Parathyroid adenoma (tissue), 2 donors: ENCODE results near the gene SLC15A3.

ENCODE experiments used
- H2AFZ ChIP-seq: fragments of 300-600 bp; sonication (generic); one replicate; pipeline ENCODE4 v1.7.0; 2017; ENCODE audit warnings: antibody characterized with exemption, mild to moderate bottlenecking
- H3K27ac ChIP-seq: fragments of 300-600 bp; sonication (generic); one replicate; pipeline ENCODE4 v1.7.0; 2017
- H3K27me3 ChIP-seq: fragments of 300-600 bp; sonication (generic); one replicate; pipeline ENCODE4 v1.7.0; 2017; ENCODE audit warnings: low read length; ENCODE audit not compliant: control insufficient read depth, insufficient read depth
- H3K36me3 ChIP-seq: fragments of 300-600 bp; sonication (generic); one replicate; pipeline ENCODE4 v1.7.0; 2017; ENCODE audit warnings: low read length; ENCODE audit not compliant: control insufficient read depth, insufficient read depth
- H3K4me1 ChIP-seq: fragments of 300-600 bp; sonication (generic); one replicate; pipeline ENCODE4 v1.7.0; 2017; ENCODE audit warnings: control low read depth
- H3K4me2 ChIP-seq: fragments of 300-600 bp; sonication (generic); one replicate; pipeline ENCODE4 v1.7.0; 2017; ENCODE audit warnings: low read length
- H3K4me3 ChIP-seq: fragments of 300-600 bp; sonication (generic); one replicate; pipeline ENCODE4 v1.7.0; 2017; ENCODE audit warnings: low read depth, low read length
- H3K79me2 ChIP-seq: fragments of 300-600 bp; sonication (generic); one replicate; pipeline ENCODE4 v1.7.0; 2017; ENCODE audit warnings: control low read depth
- H3K9ac ChIP-seq: fragments of 300-600 bp; sonication (generic); one replicate; pipeline ENCODE4 v1.7.0; 2017; ENCODE audit warnings: mild to moderate bottlenecking
- H3K9me3 ChIP-seq: fragments of 300-600 bp; sonication (generic); one replicate; pipeline ENCODE4 v1.7.0; 2017; ENCODE audit warnings: low read length; ENCODE audit not compliant: control insufficient read depth
- CTCF ChIP-seq: fragments of 300-600 bp; sonication (generic); IDR thresholded peaks from one replicate; pipeline ENCODE4 v1.7.0; 2017; ENCODE audit warnings: antibody characterized with exemption, mild to moderate bottlenecking
- donor health status: primary hyperparathyroidism.

The SLC15A3 gene

GRCh38 chr11:60957188-60957587 is 5.2 kb upstream of the SLC15A3 start:
- H3K9ac ChIP-seq = no peak overlapping the region
- no peak for TF ChIP-seq CTCF
- H3K4me3 ChIP-seq = no peak overlapping the region
- no peaks in the 10 kb centered on the region for H3K27me3 ChIP-seq
- H3K27ac ChIP-seq = no peak overlapping the region
- no peaks in the 10 kb centered on the region for H3K9me3 ChIP-seq
- H2AFZ ChIP-seq = no peak overlapping the region
- no peaks in the 10 kb centered on the region for H3K79me2 ChIP-seq
- H3K4me1 ChIP-seq = no peaks in the 10 kb centered on the region
- H3K36me3 ChIP-seq = no peaks in the 10 kb centered on the region
- H3K4me2 ChIP-seq = no peak overlapping the region

GRCh38 chr11:60955571-60955970 is 3.6 kb upstream of the SLC15A3 start:
- TF ChIP-seq CTCF = no peak
- Histone ChIP-seq H3K79me2 (no peaks in the 10 kb centered on the region), H3K4me3 (no peak overlapping the region), H3K27ac (no peak overlapping the region), H3K9me3 (no peaks in the 10 kb centered on the region), H3K36me3 (no peaks in the 10 kb centered on the region), H3K9ac (no peak overlapping the region), H2AFZ (no peak overlapping the region), H3K27me3 (no peaks in the 10 kb centered on the region), H3K4me2 (no peak overlapping the region), H3K4me1 (no peaks in the 10 kb centered on the region)

- Histone ChIP-seq H3K4me1 (no peaks in the 10 kb centered on the region), H3K9ac (no peak overlapping the region), H3K79me2 (no peaks in the 10 kb centered on the region), H3K4me3 (no peak overlapping the region), H2AFZ (no peak overlapping the region), H3K27ac (no peak overlapping the region), H3K27me3 (no peaks in the 10 kb centered on the region), H3K36me3 (no peaks in the 10 kb centered on the region), H3K4me2 (no peak overlapping the region), H3K9me3 (no peaks in the 10 kb centered on the region)
- no peak for TF ChIP-seq CTCF
Measured at GRCh38 chr11:60954421-60954820, 2.4 kb upstream of the SLC15A3 start.

- Histone ChIP-seq H3K4me3 (no peak overlapping the region), H3K4me1 (no peaks in the 10 kb centered on the region), H3K4me2 (no peak overlapping the region), H3K79me2 (no peaks in the 10 kb centered on the region), H2AFZ (no peak overlapping the region), H3K27me3 (no peaks in the 10 kb centered on the region), H3K9ac (no peak overlapping the region), H3K9me3 (no peaks in the 10 kb centered on the region), H3K36me3 (no peaks in the 10 kb centered on the region), H3K27ac (no peak overlapping the region)
- TF ChIP-seq CTCF = no peak
Measured at GRCh38 chr11:60953781-60954180, 1.8 kb upstream of the SLC15A3 start.

- H2AFZ ChIP-seq = no peak overlapping the region
- TF ChIP-seq CTCF = no peak
- no peak overlapping the region for H3K4me3 ChIP-seq
- no peaks in the 10 kb centered on the region for H3K9me3 ChIP-seq
- no peaks in the 10 kb centered on the region for H3K4me1 ChIP-seq
- no peaks in the 10 kb centered on the region for H3K27me3 ChIP-seq
- no peaks in the 10 kb centered on the region for H3K36me3 ChIP-seq
- no peak overlapping the region for H3K4me2 ChIP-seq
- H3K79me2 ChIP-seq = no peaks in the 10 kb centered on the region
- H3K9ac ChIP-seq = no peak overlapping the region
- H3K27ac ChIP-seq = peak overlapping the region; percentile 56
Measured at GRCh38 chr11:60952742-60953170, 780 bp upstream of the SLC15A3 start.
